Measurements from ENCODE around the gene FAM25C. TPM values are rescaled to one million over a fixed set of nuclear protein-coding genes. Genes with fewer than 3 reads are reported as not detected.
"Not testable (repeated sequence)": the region's sequence is repeated elsewhere in the genome, so short reads cannot be mapped to it uniquely, and the experiment has no call there.

The FAM25C gene
- total and polyA plus RNA-seq, 2 of the 4 experiments (the other 2 are of a cell fraction) = not detected

- H3K4ac ChIP-seq (ENCODE audit: low read depth, low read length); H3K4me2 ChIP-seq (ENCODE audit: low read depth, low read length); dilution Hi-C loops (cut with HindIII; ENCODE audit: low sequenced_read_pairs, unreplicated experiment); H3K4me1 ChIP-seq (ENCODE audit: control insufficient read depth, insufficient read depth, low read length); H2BK120ac ChIP-seq (ENCODE audit: low read depth, low read length); POLR2A ChIA-PET (ENCODE audit: unreplicated experiment); H3K14ac ChIP-seq (replicated peaks; ENCODE audit: low read depth, low read length); H3K23ac ChIP-seq (ENCODE audit: low read depth, low read length); H3K27me3 ChIP-seq (ENCODE audit: control insufficient read depth, insufficient read depth, low read length); H2BK15ac ChIP-seq (ENCODE audit: low read depth, low read length); H2BK20ac ChIP-seq (ENCODE audit: low read depth, low read length); H4K8ac ChIP-seq (ENCODE audit: low read depth in 2 of 2, low read length in 2 of 2); ATAC-seq (ENCODE audit: low read depth); H3K18ac ChIP-seq (ENCODE audit: low read depth, low read length); CTCF ChIA-PET; H3K9ac ChIP-seq (ENCODE audit: low read depth, low read length); BruUV-seq (replicated peaks); H2AK5ac ChIP-seq (ENCODE audit: low read depth, low read length); H3K4me3 ChIP-seq (ENCODE audit: insufficient read depth, low read depth, low read length); H3K9me1 ChIP-seq (ENCODE audit: insufficient read depth, low read length); H2AK9ac ChIP-seq (replicated peaks; ENCODE audit: low read depth, low read length, poor library complexity); H2AFZ ChIP-seq (replicated peaks; ENCODE audit: low read length, poor library complexity); H4K91ac ChIP-seq (ENCODE audit: insufficient read depth, low read depth, low read length); H3K27ac ChIP-seq (ENCODE audit: insufficient read depth, low read length); in situ Hi-C loops (cut with MboI; ENCODE audit: low sequenced_read_pairs); H3K9me3 ChIP-seq (ENCODE audit: control insufficient read depth, insufficient read depth, low read length); H2BK5ac ChIP-seq (ENCODE audit: low read depth, low read length, poor library complexity, severe bottlenecking); DNase-seq; H3K36me3 ChIP-seq (ENCODE audit: control insufficient read depth, insufficient read depth, low read length); H3K56ac ChIP-seq (ENCODE audit: extremely low read depth, insufficient read depth, low read length); H4K20me1 ChIP-seq (ENCODE audit: insufficient read depth, low read length); H3K79me1 ChIP-seq (ENCODE audit: low read depth in 1 of 2, low read length in 2 of 2); H4K5ac ChIP-seq (ENCODE audit: low read depth, low read length); intact Hi-C loops (cut with micrococcal nuclease): not testable (repeated sequence)
- WGBS, 2 experiments (ENCODE audit: extremely low coverage in 2 of 2, insufficient read length in 1 of 2) = no CpG with 5 or more reads among the region's 19 CpGs
Measured at GRCh38 chr10:48031390-48031789, 31.8 kb upstream of the FAM25C start.

DNA sequence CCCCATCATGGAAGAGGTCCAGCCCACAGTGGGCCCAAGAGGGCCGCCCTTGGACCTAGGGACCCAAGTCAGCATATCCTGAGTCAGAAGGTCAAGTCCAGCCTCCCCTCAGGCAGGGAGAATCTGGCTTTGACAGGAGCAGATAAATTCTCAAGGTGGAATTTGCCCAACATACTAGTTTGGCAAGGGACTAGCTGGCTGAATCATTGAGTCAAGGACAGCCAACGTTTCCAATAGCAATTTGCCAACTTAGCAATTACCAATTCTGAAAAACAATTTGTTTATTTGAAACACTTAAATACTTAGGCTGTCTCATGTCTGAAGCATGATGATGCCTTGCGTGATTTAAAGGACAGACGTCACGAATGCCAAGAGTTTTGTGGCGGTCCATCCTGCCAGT lies 2.7 kb upstream of the FAM25C start:
- H3K4me1 ChIP-seq (ENCODE audit: control insufficient read depth, insufficient read depth, low read length); intact Hi-C loops (cut with micrococcal nuclease); POLR2A ChIA-PET (ENCODE audit: unreplicated experiment); H3K4me3 ChIP-seq (ENCODE audit: insufficient read depth, low read depth, low read length); dilution Hi-C loops (cut with HindIII; ENCODE audit: low sequenced_read_pairs, unreplicated experiment); H3K27ac ChIP-seq (ENCODE audit: insufficient read depth, low read length); H2AK5ac ChIP-seq (ENCODE audit: low read depth, low read length); H2BK15ac ChIP-seq (ENCODE audit: low read depth, low read length); CTCF ChIA-PET; H3K56ac ChIP-seq (ENCODE audit: extremely low read depth, insufficient read depth, low read length); H4K20me1 ChIP-seq (ENCODE audit: insufficient read depth, low read length); H2AK9ac ChIP-seq (replicated peaks; ENCODE audit: low read depth, low read length, poor library complexity); H2BK5ac ChIP-seq (ENCODE audit: low read depth, low read length, poor library complexity, severe bottlenecking); H3K18ac ChIP-seq (ENCODE audit: low read depth, low read length); ATAC-seq (ENCODE audit: low read depth); H2BK120ac ChIP-seq (ENCODE audit: low read depth, low read length); in situ Hi-C loops (cut with MboI; ENCODE audit: low sequenced_read_pairs); H4K5ac ChIP-seq (ENCODE audit: low read depth, low read length); H3K14ac ChIP-seq (replicated peaks; ENCODE audit: low read depth, low read length); H3K4ac ChIP-seq (ENCODE audit: low read depth, low read length); DNase-seq; H3K36me3 ChIP-seq (ENCODE audit: control insufficient read depth, insufficient read depth, low read length); BruUV-seq (replicated peaks); H3K4me2 ChIP-seq (ENCODE audit: low read depth, low read length); H3K79me1 ChIP-seq (ENCODE audit: low read depth in 1 of 2, low read length in 2 of 2); H3K9ac ChIP-seq (ENCODE audit: low read depth, low read length); H3K9me3 ChIP-seq (ENCODE audit: control insufficient read depth, insufficient read depth, low read length); H3K27me3 ChIP-seq (ENCODE audit: control insufficient read depth, insufficient read depth, low read length); H3K23ac ChIP-seq (ENCODE audit: low read depth, low read length); H3K9me1 ChIP-seq (ENCODE audit: insufficient read depth, low read length); H2AFZ ChIP-seq (replicated peaks; ENCODE audit: low read length, poor library complexity); H2BK20ac ChIP-seq (ENCODE audit: low read depth, low read length); H4K91ac ChIP-seq (ENCODE audit: insufficient read depth, low read depth, low read length); H4K8ac ChIP-seq (ENCODE audit: low read depth in 2 of 2, low read length in 2 of 2): not testable (repeated sequence)
- no CpG with 5 or more reads among the region's 6 CpGs for WGBS, 2 experiments (ENCODE audit: extremely low coverage in 2 of 2, insufficient read length in 1 of 2)

Measured in IMR-90 (cell line).